Measurements from ENCODE around the gene MTRR.

DNA sequence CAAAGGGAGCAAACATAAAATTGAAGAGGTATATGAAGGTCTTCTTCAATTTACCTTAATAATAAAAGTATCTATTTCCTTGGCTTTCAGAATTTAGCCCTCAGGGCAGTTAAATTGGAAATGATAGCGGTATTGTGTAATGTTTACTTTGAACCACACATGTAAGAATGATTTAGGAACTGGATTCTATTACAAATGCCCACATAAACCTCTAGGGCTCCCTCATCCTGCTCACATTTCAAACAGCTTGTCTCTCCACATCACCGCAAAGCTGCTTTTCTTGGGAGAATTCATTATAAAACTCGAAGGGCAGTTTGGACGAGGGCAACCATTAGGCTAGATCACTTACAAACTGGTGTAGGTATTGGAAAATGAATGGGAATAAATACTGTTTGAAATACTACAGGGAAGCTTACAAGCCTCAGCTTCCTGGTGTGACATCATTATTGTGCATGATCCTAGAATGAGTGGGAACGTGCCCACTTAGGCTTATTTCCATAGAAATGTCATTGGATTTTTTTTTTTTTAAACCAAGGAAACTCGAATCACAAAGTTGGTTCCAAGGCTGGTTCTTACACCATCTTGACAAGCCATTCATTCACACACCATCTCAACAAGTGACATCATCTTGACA, 47.3 kb downstream of the MTRR start:
- no peak for TF ChIP-seq CTCF (IDR thresholded peaks at IDR 0.05)
- no peak for TF ChIP-seq POLR2A (IDR thresholded peaks at IDR 0.05)
- TF ChIP-seq EP300 (IDR thresholded peaks at IDR 0.05) = no peak

All from ovary (tissue), 3 donors.